GM20431 (cell line): ENCODE data around the gene SSX5.
"Not testable (repeated sequence)": the region's sequence is repeated elsewhere in the genome, so short reads cannot be mapped to it uniquely, and the experiment has no call there.

Source experiments
- in situ Hi-C: fragments of 300-500 bp; cut with MseI, MboI; formaldehyde crosslinking; loops from one replicate; pipeline ENCODE4 v1.15.0; 2020; ENCODE audit warnings: low sequenced_read_pairs; ENCODE audit not compliant: unreplicated experiment

SSX5 gene, protein sequence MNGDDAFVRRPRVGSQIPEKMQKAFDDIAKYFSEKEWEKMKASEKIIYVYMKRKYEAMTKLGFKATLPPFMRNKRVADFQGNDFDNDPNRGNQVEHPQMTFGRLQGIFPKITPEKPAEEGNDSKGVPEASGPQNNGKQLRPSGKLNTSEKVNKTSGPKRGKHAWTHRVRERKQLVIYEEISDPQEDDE

DNA sequence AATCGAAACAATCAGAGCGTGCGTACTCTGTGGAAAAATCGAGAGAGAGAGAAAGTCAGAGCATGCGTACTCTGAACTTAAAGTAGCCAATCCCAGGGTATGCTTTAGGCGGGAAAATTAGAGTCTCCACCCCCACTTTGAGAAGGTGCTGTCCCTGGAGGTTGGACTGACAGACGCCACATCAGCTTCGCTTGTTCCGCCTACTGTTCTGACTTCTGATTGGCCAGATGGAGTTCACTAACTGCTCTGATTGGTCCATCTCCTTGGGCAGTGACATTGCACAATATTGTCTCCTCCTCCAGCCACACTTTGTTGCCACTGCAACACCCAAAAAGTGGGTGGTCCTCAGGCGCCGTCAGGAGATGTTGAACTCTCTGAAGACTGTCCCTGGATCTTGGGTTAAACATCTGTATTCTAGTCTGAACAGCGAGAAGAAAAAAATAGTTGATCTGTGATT lies at the start of gene SSX5:
TSS of gene SSX5 (minus strand) at position 51 of the 457 bp plus-strand sequence. CDS start 1,437 bp downstream, outside the sequence.
- in situ Hi-C loops = no loop called here

DNA sequence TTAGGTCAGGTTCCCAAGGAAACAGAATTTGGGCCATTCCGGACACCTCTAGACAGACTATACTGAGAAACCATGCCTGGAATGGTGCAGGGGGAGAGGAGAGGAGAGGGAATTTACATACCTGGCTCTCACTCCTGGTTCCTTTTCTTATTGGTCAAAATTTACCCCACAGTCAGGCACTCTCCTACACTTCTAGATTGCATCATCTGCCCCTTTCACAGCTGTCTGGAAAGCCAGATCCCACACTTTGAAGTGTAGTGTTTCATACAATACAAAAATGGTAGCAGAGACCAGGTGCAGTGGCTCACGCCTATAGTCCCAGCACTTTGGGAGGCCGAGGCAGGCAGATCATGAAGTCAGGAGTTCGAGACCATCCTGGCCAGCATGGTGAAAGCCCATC lies 27.6 kb upstream of the SSX5 start:
- in situ Hi-C loops = not testable (repeated sequence)

DNA sequence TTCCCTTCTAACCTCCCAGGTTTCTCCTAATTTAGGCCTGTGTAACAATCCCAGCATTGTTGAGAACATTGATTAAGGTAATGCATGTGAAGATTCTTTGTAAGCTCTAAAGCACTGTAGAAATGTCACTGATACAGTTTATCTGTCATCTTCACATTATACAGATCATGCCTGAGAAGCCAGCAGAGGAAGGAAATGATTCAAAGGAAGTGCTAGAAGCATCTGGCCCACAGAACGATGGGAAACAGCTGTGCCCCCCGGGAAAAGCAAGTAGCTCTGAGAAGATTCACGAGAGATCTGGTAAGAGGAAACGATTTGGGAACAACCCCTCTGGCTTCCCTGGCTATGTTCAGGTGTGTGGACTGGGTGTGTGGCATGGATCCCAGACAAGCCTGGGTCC lies 17.7 kb upstream of the SSX5 start:
- in situ Hi-C loops = not testable (repeated sequence)

DNA sequence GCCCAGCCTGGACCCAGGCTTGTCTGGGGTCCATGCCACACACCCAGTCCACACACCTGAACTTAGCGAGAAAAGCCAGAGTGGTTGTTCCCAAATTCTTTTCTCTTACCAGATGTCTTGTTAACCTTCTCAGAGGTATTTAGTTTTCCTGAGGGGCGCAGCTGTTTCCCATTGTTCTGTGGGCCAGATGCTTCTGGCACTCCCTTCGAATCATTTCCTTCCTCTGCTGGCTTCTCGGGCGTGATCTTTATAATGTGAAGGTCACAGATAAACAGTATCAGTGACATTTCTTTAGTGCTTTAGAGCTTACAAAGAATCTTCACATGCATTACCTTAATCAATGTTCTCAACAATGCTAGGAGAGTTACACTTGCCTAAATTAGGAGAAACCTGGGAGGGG lies 6.6 kb downstream of the SSX5 start:
- in situ Hi-C loops = not testable (repeated sequence)

DNA sequence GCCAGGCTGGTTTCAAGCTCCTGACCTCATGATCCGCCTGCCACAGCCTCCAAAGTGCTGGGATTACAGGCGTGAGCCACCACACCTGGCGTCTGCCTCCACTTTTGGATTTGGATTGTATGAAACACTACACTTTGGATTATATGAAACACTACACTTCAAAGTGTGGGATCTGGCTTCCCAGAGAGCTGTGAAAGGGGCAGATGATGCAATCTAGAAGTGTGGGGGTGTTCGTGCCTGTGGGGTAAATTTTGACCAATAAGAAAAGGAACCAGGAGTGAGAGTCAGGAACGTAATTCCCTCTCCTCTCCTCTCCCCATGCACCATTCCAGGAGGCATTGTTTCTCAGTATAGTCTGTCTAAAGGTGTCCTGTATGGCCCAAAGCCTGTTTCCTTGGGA lies 14.7 kb downstream of the SSX5 start:
- in situ Hi-C loops = not testable (repeated sequence)

DNA sequence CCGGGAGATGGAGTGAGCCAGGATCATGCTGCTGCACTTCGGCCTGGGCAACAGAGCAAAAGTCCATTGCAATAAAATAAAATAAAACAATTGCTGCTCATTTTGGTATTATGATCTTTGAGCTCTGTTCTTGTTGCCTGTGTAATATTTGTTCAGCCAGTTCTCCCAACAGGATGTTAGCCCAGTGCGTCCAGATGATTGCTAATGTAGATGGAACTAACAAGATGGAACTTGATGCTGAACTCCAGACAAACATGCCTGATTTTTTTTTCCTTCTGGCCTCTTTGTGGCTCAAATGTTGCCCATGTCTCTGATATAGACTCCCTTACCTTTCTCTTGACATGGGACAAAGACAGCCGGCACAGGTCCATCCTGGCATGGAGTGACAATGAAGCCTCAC lies 15.8 kb downstream of the SSX5 start:
- in situ Hi-C loops = no loop called here

DNA sequence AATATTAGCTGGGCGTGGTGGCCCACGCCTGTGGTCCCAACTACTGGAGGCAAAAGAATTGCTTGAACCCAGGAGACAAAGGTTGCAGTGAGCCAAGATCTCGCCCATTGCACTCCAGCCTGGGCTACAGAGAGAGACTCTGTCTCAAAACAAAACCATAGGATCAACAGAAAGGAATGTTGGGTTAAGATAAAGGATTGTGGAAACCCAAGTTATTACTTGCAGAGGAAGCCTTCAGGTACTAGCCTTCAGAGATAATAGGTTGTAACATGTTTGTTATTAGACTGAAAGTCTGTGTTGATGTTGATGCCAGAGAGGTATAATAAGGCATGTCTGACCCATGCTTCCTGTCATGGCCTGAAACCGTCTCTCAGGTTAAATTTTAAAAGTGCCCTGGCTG lies 16.9 kb downstream of the SSX5 start:
- in situ Hi-C loops = no loop called here

DNA sequence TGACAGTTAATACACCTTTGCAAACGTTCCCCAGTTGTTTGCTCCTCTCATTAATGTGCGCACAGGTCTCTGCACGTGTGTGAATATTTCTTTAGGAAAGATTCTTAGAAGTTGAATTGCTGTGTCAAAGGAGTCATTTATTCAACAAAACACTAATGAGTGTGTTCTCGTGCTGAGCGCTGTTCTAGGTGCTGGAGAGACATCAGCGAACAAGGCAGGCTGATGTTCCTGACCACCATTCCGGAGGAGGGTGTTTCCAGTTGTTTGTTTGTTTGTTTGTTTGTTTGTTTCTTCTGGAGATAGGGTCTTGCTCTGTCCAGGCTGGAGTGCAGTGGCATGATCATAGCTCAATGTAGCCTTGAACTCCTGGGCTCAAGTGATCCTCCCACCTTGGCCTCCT lies 30.3 kb downstream of the SSX5 start:
- in situ Hi-C loops = not testable (repeated sequence)

DNA sequence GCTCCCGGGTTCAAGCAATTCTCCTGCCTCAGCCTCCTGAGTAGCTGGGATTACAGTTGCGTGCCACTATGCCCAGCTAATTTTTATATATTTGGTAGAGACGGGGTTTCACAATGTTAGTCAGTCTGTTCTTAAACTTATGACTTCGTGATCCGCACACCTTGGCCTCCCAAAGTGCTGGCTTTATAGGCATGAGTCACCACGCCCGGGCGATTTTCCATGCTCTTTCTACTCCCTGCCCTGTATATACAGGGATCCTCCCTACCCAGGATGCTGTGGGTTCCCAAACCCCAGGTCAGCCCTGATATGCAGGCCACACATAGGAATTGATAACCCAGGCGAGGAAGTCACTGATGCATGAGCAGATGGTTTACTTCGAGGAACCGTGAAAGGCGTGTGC lies 31.4 kb downstream of the SSX5 start:
- in situ Hi-C loops = no loop called here

DNA sequence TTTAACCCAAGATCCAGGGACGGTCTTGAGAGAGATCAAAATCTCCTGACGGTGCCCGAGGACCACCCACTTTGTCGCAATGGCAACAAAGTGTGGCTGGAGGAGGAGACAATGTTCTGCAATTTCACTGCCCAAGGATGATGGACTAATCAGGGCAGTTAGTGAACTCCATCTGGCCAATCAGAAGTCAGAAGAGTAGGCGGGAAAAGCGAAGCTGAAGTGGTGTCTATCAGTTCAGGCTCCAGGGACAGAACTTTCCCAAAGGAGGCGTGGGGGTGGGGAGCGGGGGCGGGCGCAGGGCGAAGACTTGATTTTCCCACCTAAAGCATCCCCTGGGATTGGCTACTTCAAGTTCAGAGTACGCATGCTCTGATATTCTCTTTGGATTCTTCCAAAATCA lies 40.6 kb downstream of the SSX5 start:
- in situ Hi-C loops = no loop called here

DNA sequence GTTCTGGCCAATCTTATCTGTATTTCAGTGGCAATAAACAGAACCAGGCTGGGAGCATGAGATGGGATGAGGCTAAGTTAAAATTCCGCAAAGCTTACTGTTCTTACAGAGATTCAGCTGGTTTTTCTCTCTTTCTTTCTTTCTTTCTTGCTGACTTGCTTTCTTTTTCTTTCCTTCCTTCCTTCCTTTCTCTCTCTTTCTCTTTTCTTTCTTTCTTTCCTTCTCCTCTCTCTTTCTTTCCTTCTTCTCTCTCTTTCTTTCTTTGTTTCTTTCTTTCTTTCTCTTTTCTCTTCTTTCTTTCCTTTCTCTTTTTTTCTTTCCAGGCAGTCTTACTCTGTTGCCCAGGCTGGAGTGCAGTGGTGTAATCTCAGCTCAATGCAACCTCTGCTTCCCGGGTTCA lies 41.8 kb downstream of the SSX5 start:
- in situ Hi-C loops = no loop called here

DNA sequence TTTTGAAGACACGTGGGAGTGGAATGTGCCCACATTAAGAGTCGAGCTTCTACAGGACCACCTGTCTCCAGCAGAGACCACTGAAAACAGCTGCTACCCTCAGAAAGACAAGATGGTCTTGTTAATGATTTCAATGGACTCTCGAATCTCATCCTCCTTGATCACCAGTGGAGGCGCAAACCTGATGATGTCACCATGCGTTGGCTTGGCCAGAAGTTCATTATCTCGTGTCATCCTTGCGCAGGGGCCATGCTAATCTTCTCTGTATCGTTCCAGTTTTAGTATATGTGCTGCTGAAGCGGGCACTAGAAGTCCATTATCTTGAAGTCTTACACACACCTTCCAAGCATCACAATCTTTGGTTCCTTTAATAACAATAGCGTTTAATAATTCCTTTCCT lies 42.8 kb downstream of the SSX5 start:
- in situ Hi-C loops = no loop called here

DNA sequence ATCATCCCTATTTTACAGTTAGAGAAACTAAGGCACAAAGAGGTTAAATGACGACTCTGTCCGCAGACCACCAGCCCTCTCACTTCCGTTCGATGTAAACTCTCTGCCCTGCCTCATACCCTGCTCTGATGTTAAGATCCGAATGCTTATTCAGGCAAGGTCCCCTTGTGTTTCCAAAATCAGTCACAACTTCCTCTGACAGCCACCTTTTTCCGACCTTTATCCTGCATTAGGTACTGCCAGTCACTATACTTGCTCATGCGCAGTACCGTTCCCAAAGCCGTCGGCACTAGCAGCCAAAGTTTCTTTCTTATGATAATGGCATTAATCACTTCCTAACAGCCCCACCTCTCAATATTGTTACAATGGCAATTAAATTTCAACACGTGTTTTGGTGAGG lies 53.9 kb downstream of the SSX5 start:
- in situ Hi-C loops = not testable (repeated sequence)

DNA sequence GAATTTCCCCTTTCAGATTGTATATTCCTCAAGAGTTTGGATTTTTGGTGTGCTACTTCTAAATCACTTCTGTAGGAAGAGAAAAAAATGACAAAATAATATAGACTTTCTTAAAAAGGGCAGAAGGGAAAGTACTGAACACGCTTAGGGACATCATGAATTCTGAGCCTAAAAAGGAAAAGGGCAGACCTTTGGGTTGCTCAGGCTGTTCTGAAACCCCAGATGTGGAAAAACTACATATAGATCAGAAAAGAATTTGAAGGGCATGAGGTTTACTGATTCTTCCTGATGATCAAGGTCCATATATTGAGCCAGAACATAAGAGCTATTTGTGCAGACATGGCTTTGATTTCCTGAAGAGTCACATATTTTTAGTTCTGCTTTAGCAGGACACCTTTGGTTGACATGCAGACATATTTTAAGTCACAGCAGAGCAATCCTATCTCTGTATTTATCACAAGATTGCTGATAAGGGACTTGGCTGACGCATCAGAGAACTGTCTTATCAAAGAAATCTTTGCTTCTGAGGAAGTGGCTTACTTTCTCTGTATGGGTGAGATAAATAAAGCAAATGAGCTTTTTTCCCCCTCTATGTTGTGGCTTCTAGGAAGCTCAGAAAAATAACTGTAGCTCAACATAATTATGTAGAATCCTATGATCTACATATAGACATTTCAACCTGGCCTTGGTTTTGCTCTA lies 54.6 kb downstream of the SSX5 start:
- in situ Hi-C loops = not testable (repeated sequence)

DNA sequence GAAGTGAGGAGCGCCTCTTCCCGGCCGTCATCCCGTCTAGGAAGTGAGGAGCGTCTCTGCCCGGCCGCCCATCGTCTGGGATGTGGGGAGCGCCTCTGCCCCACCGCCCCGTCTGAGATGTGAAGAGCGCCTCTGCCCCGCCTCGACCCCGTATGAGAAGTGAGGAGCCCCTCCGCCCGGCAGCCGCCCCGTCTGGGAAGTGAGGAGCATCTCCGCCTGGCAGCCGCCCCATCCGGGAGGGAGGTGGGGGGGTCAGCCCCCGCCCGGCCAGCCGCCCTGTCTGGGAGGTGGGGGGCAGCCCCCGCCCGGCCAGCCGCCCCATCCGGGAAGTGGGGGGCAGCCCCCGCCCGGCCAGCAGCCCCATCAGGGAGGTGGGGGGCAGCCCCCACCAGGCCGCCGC lies 57.5 kb downstream of the SSX5 start:
- in situ Hi-C loops = not testable (repeated sequence)
